ENCODE results near the gene GADD45A.

- no peak for TF ChIP-seq GRHL2 (CRISPR knock-in tag; IDR thresholded peaks at IDR 0.05; ENCODE audit: insufficient replicate concordance, severe bottlenecking)
- TF ChIP-seq SMAD3 (CRISPR knock-in tag; IDR thresholded peaks at IDR 0.05; ENCODE audit: borderline replicate concordance) = no peak
These were observed 34.0 kb upstream of the GADD45A start for GRCh38 chr1:67651031-67651430.

All from WTC11 (cell line).